Cardiac ventricle fibroblast (primary cell): ENCODE measurements around the gene TOLLIP. TPM values are rescaled to one million over a fixed set of nuclear protein-coding genes. Genes with fewer than 3 reads are reported as not detected.

Source experiments
- total RNA-seq: library from RNA; depleted of rRNA; stranded (reverse); fragments of >200 nt; gene quantifications from 2 replicates; pipeline ENCODE4 v1.2.3, GENCODE V29; 2015

TOLLIP gene
- total RNA-seq, result 31.9 and 32.1 TPM in 2 replicates

GRCh38 chr11:1309498-1310317 lies at the start of gene TOLLIP:
TOLLIP (minus strand) TSS chr11:1309632; CDS start chr11:1309498, 134 bp downstream.

Other genes with a start within 250 kb of the TOLLIP start
- not detected in 2 replicates for gene MUC2, start 234.8 kb downstream of the TOLLIP start, total RNA-seq
- gene MUC5AC, start 151.7 kb downstream of the TOLLIP start, total RNA-seq, result not detected in 2 replicates
- under 0.01 TPM in 1 of 2 replicates, not detected in the other for gene MUC5B, start 86.6 kb downstream of the TOLLIP start, total RNA-seq
- not detected in 2 replicates for gene BRSK2, start 80.3 kb upstream of the TOLLIP start, total RNA-seq
- gene MOB2, start 177.1 kb upstream of the TOLLIP start, total RNA-seq, result 11.1 and 20.2 TPM in 2 replicates